NCI-H526 treated with DMSO at 0.1 percent for 48 hours (cell line): ENCODE data around the gene YWHAH.

Experiments
- DNase-seq: peaks from one replicate; lab custom pipeline; 2025; lab: John Stamatoyannopoulos, UW

The YWHAH gene

DNA sequence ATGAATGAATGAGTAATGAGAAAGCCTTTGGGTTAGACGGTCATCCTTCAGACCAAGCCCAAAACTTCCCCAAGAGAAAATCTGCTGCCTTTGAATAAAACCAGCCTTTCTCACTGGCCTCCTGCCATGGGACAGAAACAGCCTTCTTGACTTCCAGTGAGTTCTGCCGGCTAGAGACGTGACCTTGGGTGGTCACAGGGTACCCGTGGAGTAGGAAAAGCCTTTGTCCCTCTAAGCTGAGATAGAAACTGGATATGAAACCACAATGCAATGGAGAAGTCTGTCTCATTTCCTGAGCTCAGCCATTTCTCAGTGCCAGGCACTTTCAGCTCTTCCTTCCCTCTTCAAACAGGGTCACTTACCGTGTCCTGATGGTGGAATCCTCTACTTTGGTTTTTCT is 21.2 kb upstream of the YWHAH start:
- DNase-seq: no peak

DNA sequence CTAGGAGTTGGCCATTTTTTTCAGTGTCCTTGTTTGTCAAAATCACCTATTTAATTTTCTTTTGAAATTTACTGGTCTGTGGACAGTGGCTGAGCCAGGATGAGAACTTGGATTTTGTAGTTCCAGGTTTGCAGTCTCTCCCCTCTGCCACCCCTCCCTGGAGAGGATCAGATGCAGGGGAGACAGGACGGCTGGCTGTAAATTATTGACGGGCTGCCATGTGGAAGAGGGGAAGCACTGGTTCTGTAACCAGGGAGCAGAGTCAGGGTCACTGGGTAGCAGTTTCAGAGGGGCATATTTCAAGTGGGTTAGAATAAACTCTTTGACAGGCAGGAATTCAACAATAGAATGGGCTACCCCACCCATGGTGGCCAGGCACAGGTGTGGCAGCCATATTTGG is 20.6 kb upstream of the YWHAH start:
- DNase-seq: no peak

DNA sequence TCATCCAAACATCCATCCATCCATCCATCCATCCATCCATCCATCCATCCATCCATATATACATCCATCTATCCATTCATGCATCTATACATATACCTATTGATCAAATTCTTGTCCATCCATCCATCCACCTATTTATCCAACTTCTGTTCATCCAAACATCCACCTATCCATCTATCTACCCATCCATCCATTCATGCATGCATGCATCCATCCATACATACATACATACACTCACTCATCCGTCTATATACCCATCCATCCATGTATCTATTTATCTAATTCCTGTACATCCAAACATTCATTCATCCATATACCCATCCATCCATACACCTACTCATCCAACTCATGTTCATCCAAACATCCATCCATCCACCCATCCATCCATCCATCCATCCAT is 19.3 kb upstream of the YWHAH start:
- DNase-seq: no peak

DNA sequence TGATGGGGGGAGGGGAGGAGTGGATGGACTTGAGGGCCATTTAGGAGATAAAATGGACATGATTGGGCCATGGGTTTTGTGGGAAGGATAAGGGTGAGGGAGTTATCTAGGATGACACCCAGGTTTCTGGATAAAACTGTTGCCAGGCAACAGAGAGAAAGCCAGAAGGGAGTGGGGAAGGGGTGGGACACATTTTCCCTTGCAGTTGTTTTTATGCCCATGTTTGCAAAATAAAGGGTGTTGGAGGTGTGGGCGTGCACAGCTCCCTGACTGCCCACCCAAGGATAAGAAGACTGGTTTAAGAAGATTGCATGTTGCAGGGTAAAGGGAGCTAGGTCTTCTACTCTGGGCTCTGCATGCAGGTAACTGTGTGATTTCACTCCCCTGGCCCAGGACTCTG is 18.3 kb upstream of the YWHAH start:
- no peak for DNase-seq

- DNase-seq: no peak
Measured at GRCh38 chr22:31926969-31927368, 17.4 kb upstream of the YWHAH start.

- no peak for DNase-seq
Measured at GRCh38 chr22:31927562-31927961, 16.8 kb upstream of the YWHAH start.

- DNase-seq: no peak
Measured at GRCh38 chr22:31929167-31929930, 15.0 kb upstream of the YWHAH start.

DNA sequence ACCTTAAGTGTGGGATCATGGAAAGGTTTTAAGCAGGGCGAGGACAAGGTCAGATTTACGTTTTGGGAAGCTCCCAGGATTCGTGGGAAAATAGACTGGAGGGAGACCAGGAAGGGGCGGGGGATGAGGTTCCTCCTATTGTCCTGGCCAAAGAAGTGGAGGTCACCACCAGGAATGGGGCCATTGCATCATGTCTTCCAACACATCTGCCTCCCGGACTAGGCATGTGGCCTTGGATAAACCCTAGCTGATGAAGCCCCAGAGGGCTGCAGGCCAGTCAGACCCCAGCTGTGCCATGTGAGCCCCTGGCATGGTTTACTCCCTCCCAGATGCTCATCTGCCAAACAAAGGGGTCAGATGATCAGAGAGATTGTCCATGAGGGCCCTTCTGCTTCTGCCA is 11.5 kb upstream of the YWHAH start:
- no peak for DNase-seq

DNA sequence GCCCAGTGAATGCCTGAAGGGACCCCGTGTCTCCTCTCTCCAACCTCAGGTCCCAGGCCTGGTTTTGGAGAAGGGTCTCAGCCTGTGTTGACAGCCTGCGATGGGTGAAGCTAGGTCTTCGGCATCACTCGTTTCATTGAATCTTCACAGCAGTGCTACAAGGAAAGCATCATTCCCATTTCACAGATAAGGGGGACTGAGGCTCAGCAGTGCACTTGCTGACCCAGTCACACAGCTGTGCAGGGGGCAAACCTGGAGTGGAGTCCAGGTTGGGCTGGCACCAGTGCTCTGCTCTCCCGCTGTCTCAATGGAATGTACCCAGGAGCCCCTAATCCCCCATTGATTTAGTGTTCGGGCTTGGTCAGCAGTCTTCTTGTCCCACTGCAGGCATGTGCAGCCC is 10.9 kb upstream of the YWHAH start:
- DNase-seq: no peak

DNA sequence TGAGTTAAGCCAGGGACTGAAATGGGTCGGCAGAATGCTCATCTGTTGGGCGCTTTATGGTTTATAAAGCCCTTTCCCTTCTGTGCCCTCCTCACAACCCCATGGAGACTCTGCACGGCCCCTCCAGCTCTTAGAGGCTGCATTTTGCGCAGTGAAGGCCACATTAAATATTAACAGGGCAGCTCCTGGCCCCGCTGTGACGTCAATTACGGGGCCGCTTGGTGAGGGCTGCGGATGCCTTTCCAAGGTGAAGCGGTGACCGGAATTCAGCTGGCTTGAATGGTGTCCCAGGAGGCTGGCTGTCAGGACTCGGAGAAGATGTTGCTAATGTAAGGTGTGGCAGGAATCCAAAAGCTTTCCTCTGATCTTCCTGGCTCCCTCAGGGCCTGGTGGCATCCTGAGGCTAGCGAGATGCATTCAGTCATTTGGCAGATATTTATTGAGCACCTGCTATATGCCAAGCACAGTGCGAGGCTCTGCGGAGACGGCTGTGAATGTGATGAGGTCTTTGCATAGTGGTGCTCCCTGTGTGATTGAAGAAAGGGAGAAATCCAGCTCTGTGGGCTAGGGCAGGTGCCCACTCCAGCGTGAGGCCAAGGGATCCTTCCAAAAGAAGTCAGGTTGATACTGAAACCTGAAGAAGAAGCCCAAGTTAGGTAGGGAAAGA is 10.4 kb upstream of the YWHAH start:
- no peak for DNase-seq

DNA sequence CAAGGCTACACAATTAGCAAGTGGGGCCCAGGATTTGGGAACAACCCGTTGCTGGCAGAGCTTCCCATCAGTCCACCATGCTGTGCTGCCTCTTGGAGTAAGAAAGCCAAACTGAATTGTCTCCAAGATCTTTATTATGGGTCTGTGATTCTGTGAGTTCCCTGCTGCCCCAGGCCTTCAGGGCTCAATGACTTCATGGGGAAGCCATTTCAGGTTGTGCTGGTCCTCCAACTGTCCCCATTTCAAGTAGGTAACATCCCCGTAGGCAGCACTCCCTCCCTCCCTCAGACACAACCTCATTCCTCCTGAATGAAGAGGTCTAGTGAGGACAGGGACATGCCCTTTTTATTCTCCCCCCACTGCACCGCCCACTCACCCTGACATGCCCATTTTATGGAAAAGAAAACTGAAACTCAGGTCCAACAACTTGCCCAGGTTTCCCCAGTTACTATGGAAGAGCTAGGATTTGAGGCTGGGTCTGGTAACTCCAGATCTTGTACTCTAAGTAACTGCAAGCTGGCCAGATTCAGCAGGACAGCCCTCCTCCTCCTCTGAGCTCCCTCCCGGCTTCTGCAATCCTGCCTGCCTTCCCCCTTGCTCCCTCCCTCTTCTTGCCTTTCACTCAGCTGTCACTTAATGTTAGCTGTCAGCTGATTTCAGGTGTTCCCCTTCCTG is 8.2 kb upstream of the YWHAH start:
- DNase-seq: no peak

DNA sequence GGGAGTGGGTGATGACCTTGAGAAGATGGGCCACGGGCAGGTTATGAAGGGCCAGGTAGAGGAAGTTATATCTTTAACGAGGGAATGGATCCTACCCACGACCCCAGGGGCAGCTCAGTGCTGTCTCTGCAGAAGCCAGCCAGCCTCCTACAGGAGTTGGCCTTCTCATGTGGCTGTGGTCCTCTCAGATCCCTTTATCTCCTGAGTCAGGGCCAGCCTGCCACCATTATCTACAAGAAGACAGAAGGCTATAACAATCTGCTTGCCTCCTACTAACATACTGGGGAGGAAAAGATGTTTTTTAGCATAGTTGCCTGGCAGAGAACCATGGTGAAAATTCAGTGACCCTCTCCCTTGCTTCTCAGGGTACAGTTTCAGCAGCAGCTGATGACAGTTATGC is 7.0 kb upstream of the YWHAH start:
- no peak for DNase-seq

DNA sequence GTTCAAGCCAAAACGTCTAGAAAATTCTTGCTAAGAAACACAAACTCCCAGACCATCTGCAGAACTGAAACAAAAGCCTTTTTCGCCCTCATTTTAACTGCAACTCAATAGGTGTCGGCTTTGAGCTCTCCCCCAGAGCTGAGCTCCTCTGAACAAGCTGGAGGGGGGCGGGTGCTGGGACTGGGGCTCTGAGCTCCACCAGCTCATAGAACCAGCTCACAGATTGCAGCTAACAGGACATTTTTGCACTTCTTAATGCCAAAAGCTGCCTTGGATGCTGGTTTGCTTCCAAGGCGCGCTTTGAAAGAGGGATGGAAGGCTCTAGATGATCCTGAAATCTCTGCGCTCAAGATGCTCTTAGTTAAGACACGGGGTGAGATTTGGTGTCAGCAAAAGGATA is 6.0 kb upstream of the YWHAH start:
- no peak for DNase-seq

DNA sequence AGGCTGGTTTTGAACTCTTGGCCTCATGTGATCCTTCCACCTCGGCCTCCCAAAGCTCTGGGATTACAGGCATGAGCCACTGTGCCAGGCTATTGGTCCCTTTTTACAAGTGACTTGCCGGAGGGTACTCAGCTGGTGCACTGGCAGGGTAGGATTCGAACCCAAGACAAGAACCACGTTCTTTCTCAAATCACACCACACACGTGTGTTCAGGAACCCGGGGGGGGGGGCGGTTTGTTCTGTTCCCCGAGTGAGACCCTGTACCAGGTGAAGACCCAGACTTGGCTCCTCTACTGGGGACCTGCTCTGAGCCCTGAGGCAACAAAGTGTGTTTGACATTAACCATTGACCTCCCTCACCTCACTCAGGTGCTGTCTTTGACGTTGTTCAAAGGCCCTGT is 3.8 kb upstream of the YWHAH start:
- DNase-seq: no peak

GRCh38 chr22:31942091-31942490 is 2.2 kb upstream of the YWHAH start:
- DNase-seq: no peak

- no peak for DNase-seq
Measured at GRCh38 chr22:31943206-31943977, 943 bp upstream of the YWHAH start.

- no peak for DNase-seq
Measured at GRCh38 chr22:31944700-31945442, 536 bp downstream of the YWHAH start.

DNA sequence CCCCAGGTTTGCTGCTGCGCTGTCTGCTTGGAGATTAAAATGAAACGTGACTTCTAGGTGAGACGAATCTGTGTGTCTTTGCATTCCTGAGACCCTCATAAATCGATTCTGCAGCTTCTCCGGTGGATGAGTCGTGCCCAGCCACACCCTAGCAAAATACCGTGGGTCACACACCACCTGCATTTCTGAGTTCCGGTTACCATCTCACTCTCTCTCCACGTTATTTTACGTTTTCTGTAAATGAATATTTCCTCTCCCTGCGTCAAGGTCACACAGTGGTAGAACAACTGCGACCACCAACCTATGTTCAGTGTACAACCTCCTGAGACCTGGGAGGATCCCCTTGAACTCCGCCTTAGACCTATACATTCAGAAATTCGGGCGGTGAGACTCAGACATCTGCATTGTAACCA is 1.1 kb downstream of the YWHAH start:
- peak; percentile 2 for DNase-seq

GRCh38 chr22:31945971-31946680 is 1.8 kb downstream of the YWHAH start:
- peak; percentile 10 for DNase-seq

GRCh38 chr22:31947296-31947695 is 3.0 kb downstream of the YWHAH start:
- DNase-seq: peak; percentile 6

DNA sequence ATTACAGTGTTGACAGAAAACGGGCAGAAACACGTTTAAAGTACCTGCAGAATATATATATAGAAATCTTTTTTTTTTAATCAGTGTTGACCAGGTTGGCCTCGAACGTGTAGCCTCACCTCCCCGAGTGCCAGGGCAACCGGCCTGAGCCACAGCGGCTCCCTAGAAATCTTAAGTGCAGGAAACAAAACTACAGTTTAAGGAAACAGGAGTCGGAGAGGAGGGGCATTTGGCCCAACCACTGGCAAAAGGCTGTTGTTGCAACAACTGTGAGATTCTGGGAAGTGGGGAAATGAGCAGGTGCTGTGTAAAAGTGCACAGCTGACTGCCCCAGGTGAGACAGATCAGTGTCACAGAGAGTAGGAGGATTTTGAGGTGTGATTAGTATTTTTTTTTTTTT is 3.7 kb downstream of the YWHAH start:
- DNase-seq: no peak
